ENCODE results near the gene APOA5. TPM values are rescaled to one million over a fixed set of nuclear protein-coding genes. Genes with fewer than 3 reads are reported as not detected.
A peak's percentile ranks its signal among the peaks of the same experiment; 100 is the strongest.

The APOA5 gene
- total and polyA plus RNA-seq, 9 of the 15 experiments (the other 6 are each of a cell fraction or from before 2014, with no cell fraction given): not detected

GRCh38 chr11:116840746-116841296, 49.1 kb upstream of the APOA5 start (continued):
- TF ChIP-seq ZBTB11 (CRISPR knock-in tag; IDR thresholded peaks at IDR 0.05) (no peak), ESRRA (IDR thresholded peaks at IDR 0.05; ENCODE audit: borderline replicate concordance, low read depth) (no peak; the same call in 1 of the 2 replicates), GTF2F1 (IDR thresholded peaks at IDR 0.05; ENCODE audit: low read depth, low read length) (no peak), KDM4B (IDR thresholded peaks at IDR 0.05; ENCODE audit: borderline replicate concordance in 2 of 2, low read depth in 1 of 2) (no peak), CEBPB (tag; IDR thresholded peaks at IDR 0.05) (0 out of 2 replicates have a peak, but pooled peaks have one; percentile 19), GATA2 (CRISPR knock-in tag; IDR thresholded peaks at IDR 0.05) (no peak), CBFA2T3 (IDR thresholded peaks at IDR 0.05) (peak; percentile 72), CBFB (CRISPR knock-in tag; IDR thresholded peaks at IDR 0.05) (0 out of 2 replicates have a peak, but pooled peaks have one; percentile 23), ARID1B (IDR thresholded peaks at IDR 0.05) (peak; percentile 41; the same call in 1 of the 2 replicates), E2F3 (CRISPR knock-in tag; IDR thresholded peaks at IDR 0.05) (no peak), TCF3 (CRISPR knock-in tag; IDR thresholded peaks at IDR 0.05) (peak; percentile 62), ESRRB (CRISPR knock-in tag; IDR thresholded peaks at IDR 0.05; ENCODE audit: borderline replicate concordance) (no peak), MCM3 (IDR thresholded peaks at IDR 0.05) (no peak), ARID2 (IDR thresholded peaks at IDR 0.05) (no peak), SAP30 (IDR thresholded peaks at IDR 0.05; ENCODE audit: borderline replicate concordance, insufficient read depth, low read depth, low read length, poor library complexity, severe bottlenecking) (no peak)
- TF ChIP-seq, protein P1, sequence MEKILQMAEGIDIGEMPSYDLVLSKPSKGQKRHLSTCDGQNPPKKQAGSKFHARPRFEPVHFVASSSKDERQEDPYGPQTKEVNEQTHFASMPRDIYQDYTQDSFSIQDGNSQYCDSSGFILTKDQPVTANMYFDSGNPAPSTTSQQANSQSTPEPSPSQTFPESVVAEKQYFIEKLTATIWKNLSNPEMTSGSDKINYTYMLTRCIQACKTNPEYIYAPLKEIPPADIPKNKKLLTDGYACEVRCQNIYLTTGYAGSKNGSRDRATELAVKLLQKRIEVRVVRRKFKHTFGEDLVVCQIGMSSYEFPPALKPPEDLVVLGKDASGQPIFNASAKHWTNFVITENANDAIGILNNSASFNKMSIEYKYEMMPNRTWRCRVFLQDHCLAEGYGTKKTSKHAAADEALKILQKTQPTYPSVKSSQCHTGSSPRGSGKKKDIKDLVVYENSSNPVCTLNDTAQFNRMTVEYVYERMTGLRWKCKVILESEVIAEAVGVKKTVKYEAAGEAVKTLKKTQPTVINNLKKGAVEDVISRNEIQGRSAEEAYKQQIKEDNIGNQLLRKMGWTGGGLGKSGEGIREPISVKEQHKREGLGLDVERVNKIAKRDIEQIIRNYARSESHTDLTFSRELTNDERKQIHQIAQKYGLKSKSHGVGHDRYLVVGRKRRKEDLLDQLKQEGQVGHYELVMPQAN (IDR thresholded peaks at IDR 0.05; ENCODE audit: borderline replicate concordance): no peak
- TF ChIP-seq, protein P2, sequence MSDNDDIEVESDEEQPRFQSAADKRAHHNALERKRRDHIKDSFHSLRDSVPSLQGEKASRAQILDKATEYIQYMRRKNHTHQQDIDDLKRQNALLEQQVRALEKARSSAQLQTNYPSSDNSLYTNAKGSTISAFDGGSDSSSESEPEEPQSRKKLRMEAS (CRISPR knock-in tag; IDR thresholded peaks at IDR 0.05): peak; percentile 42; the same call in 1 of the 2 replicates
- TF ChIP-seq, protein P3, sequence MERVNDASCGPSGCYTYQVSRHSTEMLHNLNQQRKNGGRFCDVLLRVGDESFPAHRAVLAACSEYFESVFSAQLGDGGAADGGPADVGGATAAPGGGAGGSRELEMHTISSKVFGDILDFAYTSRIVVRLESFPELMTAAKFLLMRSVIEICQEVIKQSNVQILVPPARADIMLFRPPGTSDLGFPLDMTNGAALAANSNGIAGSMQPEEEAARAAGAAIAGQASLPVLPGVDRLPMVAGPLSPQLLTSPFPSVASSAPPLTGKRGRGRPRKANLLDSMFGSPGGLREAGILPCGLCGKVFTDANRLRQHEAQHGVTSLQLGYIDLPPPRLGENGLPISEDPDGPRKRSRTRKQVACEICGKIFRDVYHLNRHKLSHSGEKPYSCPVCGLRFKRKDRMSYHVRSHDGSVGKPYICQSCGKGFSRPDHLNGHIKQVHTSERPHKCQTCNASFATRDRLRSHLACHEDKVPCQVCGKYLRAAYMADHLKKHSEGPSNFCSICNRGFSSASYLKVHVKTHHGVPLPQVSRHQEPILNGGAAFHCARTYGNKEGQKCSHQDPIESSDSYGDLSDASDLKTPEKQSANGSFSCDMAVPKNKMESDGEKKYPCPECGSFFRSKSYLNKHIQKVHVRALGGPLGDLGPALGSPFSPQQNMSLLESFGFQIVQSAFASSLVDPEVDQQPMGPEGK (CRISPR knock-in tag; IDR thresholded peaks at IDR 0.05; ENCODE audit: borderline replicate concordance): no peak

Measured in K562 (cell line).